ENCODE results near the gene OR4D1.

GRCh38 chr17:58150394-58150793 lies 2.2 kb downstream of the OR4D1 start:
- TF ChIP-seq CTCF (IDR thresholded peaks at IDR 0.05; ENCODE audit: borderline replicate concordance, extremely low read depth, low read length, poor library complexity, severe bottlenecking) (no peak), EZH2 (IDR thresholded peaks at IDR 0.05; ENCODE audit: borderline replicate concordance, low read depth, low read length, severe bottlenecking) (no peak)
